Neutrophil (primary cell): ENCODE measurements around the gene UTRN.

Experiments used
- H3K27ac ChIP-seq: fragments of 200-600 bp; sonication (generic); 2 replicates; pipeline ENCODE4 v1.5.1; 2016; ENCODE audit warnings: mild to moderate bottlenecking, moderate library complexity
- H3K27me3 ChIP-seq: fragments of 200-600 bp; sonication (generic); 2 replicates; pipeline ENCODE4 v1.6.0; 2016; ENCODE audit warnings: mild to moderate bottlenecking
- H3K36me3 ChIP-seq: fragments of 200-600 bp; sonication (generic); 2 replicates; pipeline ENCODE4 v1.5.1; 2017
- H3K4me1 ChIP-seq, 2 experiments: fragments of 200-600 bp in 1 of 2; sonication (generic) in 1 of 2; 1 replicate in 1 of 2; 2 replicates in 1 of 2; pipeline versions ENCODE4 v1.5.1 to v1.6.1; 2013 to 2016; ENCODE audit warnings: low read depth in 1 of 2, low read length in 1 of 2, mild to moderate bottlenecking in 1 of 2, moderate library complexity in 1 of 2; ENCODE audit not compliant: control insufficient read depth in 1 of 2, insufficient read depth in 1 of 2
- H3K4me3 ChIP-seq, 2 experiments: fragments of 200-600 bp in 1 of 2; sonication (generic) in 1 of 2; 1 replicate in 1 of 2; 2 replicates in 1 of 2; pipeline ENCODE4 v1.5.1; 2013 to 2016; ENCODE audit warnings: low read depth in 1 of 2, low read length in 1 of 2, mild to moderate bottlenecking in 1 of 2, moderate library complexity in 1 of 2
- H3K9me3 ChIP-seq: fragments of 200-600 bp; sonication (generic); 2 replicates; pipeline ENCODE4 v1.5.1; 2016
- CTCF ChIP-seq: fragments of 200-600 bp; sonication (generic); IDR thresholded peaks from 2 replicates; pipeline ENCODE4 v1.5.1; 2016; ENCODE audit warnings: antibody characterized with exemption

UTRN gene

GRCh38 chr6:144327081-144327480 lies 41.9 kb downstream of the UTRN start:
- Histone ChIP-seq H3K9me3 (no peaks in the 10 kb centered on the region), H3K27me3 (no peaks in the 10 kb centered on the region), H3K4me3 (no peak overlapping the region), H3K4me1 (no peaks in the 10 kb centered on the region), H3K27ac (no peak overlapping the region), H3K36me3 (no peaks in the 10 kb centered on the region)
- TF ChIP-seq CTCF, result no peak

GRCh38 chr6:144330017-144330987 lies 45.2 kb downstream of the UTRN start:
- peaks cover 11 to 17% of the 10 kb centered on the region in 2 experiments for H3K4me1 ChIP-seq
- no peaks in the 10 kb centered on the region for H3K27me3 ChIP-seq
- H3K4me3 ChIP-seq, result no peak overlapping the region
- no peaks in the 10 kb centered on the region for H3K9me3 ChIP-seq
- no peaks in the 10 kb centered on the region for H3K36me3 ChIP-seq
- no peak for TF ChIP-seq CTCF
- peak overlapping the region; percentile 23 for H3K27ac ChIP-seq

DNA sequence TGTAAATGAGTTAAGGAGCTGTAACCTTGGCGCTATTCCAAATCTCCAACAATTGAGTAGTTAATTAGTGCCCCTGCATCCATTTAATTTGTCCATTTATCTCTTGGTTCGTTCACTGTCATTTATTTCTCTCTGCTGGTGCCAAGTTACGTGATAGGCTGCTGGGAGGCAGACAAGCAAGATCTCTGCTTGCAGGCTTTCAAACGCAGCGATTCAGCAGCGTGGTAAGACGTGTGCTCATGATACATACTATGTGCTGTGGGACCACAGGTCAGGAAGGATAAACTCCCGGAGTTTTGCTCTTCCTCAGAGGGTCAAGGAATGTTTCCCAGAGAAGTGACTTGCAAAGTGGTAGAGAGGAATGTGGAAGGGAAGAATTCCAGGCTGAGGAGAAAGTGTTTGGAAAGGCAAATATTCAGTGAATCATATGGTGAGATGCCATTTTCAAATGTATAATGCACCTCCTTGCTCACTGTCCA lies 46.4 kb downstream of the UTRN start:
- Histone ChIP-seq H3K27ac (no peak overlapping the region), H3K9me3 (no peaks in the 10 kb centered on the region), H3K4me3 (no peak overlapping the region), H3K36me3 (no peaks in the 10 kb centered on the region), H3K27me3 (no peaks in the 10 kb centered on the region), H3K4me1 (peaks cover 14 to 23% of the 10 kb centered on the region in 2 experiments)
- no peak for TF ChIP-seq CTCF

- Histone ChIP-seq H3K36me3 (no peaks in the 10 kb centered on the region), H3K27ac (no peak overlapping the region), H3K4me3 (no peak overlapping the region), H3K27me3 (no peaks in the 10 kb centered on the region), H3K4me1 (peaks cover 14 to 23% of the 10 kb centered on the region in 2 experiments), H3K9me3 (no peaks in the 10 kb centered on the region)
- TF ChIP-seq CTCF, result no peak
These were observed 47.0 kb downstream of the UTRN start for GRCh38 chr6:144332177-144332576.

GRCh38 chr6:144334150-144334708 lies 49.1 kb downstream of the UTRN start:
- Histone ChIP-seq H3K9me3 (no peaks in the 10 kb centered on the region), H3K4me1 (peaks cover 20 to 32% of the 10 kb centered on the region in 2 experiments), H3K4me3 (peak overlapping the region; percentile 28 to 39), H3K27ac (peak overlapping the region; percentile 67), H3K27me3 (no peaks in the 10 kb centered on the region), H3K36me3 (no peaks in the 10 kb centered on the region)
- no peak for TF ChIP-seq CTCF
